ENCODE results near the gene PTEN.

The PTEN gene

DNA sequence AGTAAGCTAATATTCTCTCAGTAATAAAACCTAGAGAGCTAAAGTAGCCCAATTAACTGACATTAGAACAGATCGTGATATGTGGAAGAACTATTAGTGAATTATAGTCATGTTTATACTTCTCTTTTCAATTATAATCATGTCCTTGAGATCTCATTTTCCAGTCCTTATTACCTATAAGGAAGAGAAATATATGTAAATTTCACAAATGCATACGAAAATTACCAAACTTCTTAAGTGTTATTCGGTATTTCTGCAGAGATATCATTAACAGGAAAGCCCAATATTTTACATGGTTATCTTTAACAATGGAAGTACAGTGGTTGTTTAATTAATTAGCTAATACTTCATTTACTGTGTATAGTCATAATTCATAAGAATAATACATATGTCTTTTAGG lies 110.7 kb downstream of the PTEN start:
- no peak for DNase-seq (ENCODE audit: low read depth in 2 of 2)

DNA sequence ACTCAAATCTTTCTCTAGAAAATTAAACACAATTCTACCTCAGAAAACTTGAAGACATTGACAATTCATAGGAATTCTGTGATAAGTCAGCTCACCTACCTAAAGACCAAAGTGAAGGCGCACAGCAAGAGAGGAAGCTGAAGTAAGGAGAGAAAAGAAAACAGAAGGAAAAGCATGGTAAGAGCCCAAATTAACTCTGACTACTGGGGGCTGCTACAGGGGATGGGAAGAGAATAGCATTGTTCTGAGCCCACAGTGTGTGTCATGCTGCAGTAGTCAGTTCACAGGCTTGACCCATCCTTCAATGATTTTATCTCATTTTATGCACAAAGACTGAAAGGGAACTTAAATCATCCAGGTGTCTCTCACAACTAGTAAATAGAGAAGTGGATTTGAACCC lies 111.3 kb downstream of the PTEN start:
- no peak for DNase-seq (ENCODE audit: low read depth in 2 of 2)

DNA sequence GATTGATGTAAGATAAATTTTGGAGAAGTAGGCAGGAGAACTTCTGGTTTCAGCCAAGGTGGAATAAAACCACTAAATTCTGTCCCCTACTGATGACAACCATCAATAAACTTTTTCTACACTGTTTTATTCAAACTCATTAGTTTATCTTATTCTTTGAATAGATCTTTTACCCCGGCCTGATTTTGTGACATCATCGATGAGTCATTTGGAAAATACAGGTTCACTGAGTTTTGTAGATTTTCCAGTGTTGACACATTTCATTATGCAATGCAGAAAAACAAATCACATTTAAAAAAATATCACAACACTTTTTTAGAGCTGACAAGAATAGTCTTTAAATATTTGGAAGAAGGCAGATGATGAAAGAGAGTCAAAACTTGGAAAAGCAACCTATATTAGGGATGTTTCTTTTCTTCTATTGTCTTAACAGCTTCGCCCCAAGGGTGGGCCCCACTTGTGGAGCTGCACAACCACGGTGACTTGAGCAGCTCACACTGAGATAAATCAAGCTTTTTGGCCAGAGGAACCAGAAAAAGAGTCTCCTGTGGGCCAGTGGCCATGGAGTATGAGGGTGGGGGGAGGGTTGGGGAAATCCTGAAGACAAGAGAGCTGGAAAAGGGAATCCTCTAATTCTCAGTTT lies 112.8 kb downstream of the PTEN start:
- no peak for DNase-seq (ENCODE audit: low read depth in 2 of 2)

DNA sequence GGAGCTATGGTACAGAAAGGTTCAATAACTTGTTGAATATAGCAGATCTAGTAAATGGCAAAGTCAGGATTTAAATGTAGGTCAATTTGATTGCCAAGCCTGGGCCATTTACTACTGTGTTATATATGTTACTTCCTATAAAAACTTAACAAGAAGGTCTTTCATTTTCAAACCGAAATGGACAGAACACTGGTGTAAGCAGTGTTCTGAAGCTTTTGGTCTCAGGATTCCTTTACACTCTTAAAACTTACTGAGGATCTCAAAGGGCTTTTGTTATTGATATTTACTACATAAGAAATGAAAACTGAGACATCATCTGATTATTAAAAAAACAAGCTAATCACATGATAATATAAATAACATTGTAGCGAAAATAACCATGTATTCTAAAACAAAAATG lies 114.7 kb downstream of the PTEN start:
- no peak for DNase-seq (ENCODE audit: low read depth in 2 of 2)

DNA sequence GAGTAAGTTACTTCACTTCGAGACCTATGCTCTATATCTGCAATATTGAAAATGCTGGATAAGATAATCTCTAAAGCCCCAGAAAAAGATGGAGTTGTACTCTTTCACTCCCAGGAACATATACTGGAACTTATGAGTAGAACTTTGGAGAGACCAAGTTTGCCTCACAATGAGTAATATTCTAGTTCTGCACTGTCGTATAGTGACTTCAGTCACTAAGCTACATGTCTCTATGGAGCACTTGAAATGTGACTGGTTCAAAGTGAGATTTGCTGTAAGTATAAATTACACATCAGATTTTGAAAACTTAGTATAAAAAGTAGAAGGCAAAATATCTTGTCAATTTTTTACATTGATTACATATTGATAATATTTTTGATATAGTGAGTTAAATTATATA lies 116.4 kb downstream of the PTEN start:
- DNase-seq (ENCODE audit: low read depth in 2 of 2): no peak

DNA sequence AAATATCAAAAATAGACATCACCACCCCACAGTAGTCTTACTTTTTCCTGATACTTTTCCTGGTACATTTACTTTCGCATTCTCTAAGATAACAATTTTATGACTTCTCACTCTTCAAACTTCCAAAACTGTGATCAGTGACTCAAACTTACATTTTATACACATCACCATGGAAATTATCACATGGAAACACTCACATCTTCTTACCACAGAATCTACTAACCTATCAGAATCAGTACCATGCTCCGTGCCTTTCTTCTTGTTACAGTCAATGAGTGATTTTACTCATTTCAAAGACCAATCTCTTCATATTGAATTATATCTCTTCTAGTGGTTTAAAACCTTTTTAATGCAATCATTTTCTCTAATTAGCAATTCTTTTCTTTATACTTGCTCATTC lies 120.3 kb downstream of the PTEN start:
- DNase-seq (ENCODE audit: low read depth in 2 of 2): no peak

DNA sequence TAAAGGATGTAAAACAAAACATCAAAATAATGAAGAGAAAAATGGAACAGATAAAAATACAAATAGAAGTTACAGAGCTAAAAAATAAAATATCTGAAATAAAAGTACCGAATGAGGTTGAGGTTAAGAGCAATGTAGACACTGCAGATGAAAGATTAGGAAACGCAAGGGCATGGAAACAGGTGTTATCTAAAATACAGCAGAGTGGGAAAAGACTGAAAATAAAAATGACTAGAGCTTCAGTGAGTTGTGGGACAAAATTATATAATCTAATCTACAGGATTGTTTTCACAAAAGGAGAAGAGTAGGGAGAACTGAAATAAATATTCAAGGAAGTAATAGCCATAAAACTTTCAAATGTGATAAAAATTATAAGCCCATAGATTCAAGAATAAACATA lies 123.8 kb downstream of the PTEN start:
- no peak for DNase-seq (ENCODE audit: low read depth in 2 of 2)

DNA sequence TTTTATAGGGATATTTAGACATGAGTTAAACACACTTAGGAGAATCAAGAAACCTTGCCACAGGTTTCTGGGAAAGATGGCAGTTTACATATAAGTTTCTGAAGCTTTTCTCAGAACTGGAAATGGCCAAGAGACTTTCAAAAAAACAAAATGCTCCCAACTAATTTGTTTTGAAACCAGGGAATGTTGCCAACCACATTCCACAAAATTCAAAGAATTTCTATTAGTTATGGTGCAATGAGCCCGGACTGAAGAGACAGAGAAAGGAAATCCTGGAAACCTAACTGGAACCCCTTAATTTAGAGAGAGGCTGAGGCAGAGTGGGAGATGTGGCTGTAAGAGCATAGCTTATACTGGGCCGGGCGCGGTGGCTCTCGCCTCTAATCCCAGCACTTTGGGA lies 128.5 kb downstream of the PTEN start:
- no peak for DNase-seq (ENCODE audit: low read depth in 2 of 2)

DNA sequence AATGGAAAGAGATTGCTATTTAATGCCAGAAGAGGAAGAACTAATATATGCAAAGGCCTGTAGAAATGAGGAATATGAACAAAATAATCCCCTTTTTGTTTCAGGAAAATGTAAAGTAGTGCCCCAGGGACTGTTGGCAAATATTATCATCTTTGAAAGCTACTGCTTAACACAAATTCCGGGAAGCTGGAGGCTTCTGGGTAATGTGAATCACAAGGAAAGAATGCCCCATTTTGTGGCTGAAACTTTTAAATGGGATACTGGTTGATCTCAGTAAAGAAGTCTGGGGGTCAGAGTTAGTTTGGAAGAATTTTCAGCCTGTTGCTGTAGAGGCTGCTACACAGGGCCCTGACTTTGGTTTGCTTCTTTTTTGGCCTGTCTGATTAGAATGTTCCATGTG lies 141.0 kb downstream of the PTEN start:
- no peak for DNase-seq (ENCODE audit: low read depth in 2 of 2)

DNA sequence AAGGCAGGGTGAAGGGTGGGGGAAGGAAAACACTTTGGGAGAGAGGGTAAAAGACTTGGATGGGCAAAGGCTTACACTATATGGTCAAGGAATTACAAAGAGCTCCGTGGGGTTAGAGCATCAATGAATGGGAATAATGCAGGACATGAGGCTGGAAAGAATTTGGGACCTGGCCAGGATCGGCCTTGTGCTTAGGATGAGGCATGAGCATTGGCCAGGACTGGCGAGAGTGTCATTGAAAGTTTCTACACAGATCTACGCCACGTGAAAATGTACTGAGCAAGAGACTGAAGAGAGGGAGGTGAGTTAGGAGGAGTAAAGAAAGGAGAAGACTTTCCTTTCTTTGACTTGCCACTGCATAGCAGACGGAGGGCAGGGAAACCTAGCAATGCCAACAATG lies 142.8 kb downstream of the PTEN start:
- DNase-seq (ENCODE audit: low read depth in 2 of 2): no peak

DNA sequence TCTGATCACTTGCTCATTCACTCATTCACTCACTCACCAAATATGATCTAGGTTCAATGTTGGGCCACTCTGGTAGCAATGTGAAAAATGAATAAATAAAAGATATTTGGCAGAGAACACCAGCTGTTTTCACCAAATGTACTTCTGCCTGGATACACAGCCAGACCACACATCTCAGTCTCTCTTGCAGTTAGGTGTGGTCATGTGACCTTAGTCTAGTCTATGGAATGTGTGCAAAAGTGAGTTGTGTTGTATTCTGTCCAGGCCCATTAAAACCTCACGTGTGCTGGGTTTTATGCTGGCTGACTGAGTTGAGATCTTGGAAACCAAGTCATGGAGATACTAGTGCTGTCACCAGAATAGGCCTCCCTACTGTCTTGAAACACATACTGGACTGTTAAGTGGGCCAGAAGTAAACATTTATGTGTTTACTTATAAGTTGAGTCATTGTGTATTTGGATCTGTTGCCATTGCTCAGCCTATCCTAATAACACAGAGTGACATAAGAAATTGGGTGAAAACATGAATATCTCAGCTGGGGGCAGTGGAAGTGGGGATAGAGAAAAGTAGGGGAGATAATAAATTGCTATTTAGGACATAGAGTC lies 145.5 kb downstream of the PTEN start:
- no peak for DNase-seq (ENCODE audit: low read depth in 2 of 2)

DNA sequence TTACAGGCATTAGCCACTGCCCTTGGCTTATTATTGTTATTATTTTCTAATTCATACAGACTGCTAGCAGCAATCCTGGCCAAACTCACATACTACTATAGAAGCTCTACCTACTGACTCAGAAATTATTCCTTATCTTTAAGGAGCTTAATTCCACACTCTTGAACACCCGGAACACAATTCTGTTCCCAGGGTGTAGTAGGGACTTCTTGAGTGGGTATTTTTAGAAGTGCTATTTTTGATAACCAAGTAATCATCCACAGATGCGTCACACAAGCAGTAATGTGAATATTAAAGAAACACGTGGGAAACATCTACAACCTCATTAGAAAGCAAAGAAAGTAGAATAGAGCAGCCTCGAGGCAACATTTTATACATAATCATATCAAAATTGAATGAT lies 149.2 kb downstream of the PTEN start:
- DNase-seq (ENCODE audit: low read depth in 2 of 2): no peak

DNA sequence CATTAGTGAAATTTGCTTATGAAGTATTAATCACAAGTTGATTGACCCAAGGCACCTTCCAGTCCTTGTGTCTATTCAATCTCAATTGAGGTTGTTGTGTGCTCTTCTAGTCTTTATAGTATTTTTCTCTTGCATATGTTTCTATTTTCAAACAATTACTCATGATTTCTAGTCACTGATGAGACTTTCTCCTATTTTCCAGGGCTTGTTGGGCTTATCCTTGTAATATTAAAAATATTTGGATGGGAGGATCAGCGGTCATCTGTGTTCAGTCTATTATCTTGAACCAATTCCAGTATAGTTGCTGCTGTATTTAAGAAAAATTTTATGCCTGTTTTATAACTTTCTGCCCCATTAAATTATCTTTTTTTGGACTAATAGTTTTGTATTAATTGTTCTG lies 154.4 kb downstream of the PTEN start:
- DNase-seq (ENCODE audit: low read depth in 2 of 2): no peak

DNA sequence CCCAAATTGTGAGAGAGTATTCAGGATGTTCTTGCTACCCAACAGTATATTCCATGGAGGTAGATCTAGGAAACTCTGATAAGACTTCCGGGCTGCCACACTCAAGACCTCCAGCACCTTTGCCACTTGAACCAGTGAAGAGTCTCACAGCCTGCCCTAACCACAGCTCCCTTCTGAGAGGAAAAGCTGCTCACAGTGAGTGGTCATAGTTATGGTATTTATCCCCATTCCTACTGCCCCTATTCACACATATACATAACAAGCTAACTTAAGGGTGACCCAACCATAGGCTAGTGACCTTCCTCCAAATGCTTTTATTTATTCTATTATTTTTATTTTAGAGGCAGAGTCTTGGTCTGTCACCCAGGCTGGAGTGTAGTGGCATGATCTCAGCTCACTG lies 156.3 kb downstream of the PTEN start:
- no peak for DNase-seq (ENCODE audit: low read depth in 2 of 2)
